ENCODE results near the gene SLC30A3. TPM values are rescaled to one million over a fixed set of nuclear protein-coding genes. Genes with fewer than 3 reads are reported as not detected.

SLC30A3 gene
- total RNA-seq, 1 donor from 2014 or later, result not detected

GRCh38 chr2:27241761-27242613 lies 20.9 kb downstream of the SLC30A3 start:
- no peak overlapping the region for H3K4me3 ChIP-seq (ENCODE audit: low read depth, low read length)
- TF ChIP-seq CTCF (conservative IDR thresholded peaks at IDR 0.05; ENCODE audit: low read depth, low read length), result no peak
- no peak for DNase-seq (ENCODE audit: low read depth)

- no peak overlapping the region for H3K4me3 ChIP-seq (ENCODE audit: low read depth, low read length)
- no peak for TF ChIP-seq CTCF (conservative IDR thresholded peaks at IDR 0.05; ENCODE audit: low read depth, low read length)
- DNase-seq (ENCODE audit: low read depth), result no peak
Measured at GRCh38 chr2:27240406-27240805, 22.4 kb downstream of the SLC30A3 start.

GRCh38 chr2:27238976-27239375 lies 23.9 kb downstream of the SLC30A3 start:
- H3K4me3 ChIP-seq (ENCODE audit: low read depth, low read length), result no peak overlapping the region
- no peak for TF ChIP-seq CTCF (conservative IDR thresholded peaks at IDR 0.05; ENCODE audit: low read depth, low read length)
- DNase-seq (ENCODE audit: low read depth), result no peak

- TF ChIP-seq CTCF (conservative IDR thresholded peaks at IDR 0.05; ENCODE audit: low read depth, low read length), result no peak
- H3K4me3 ChIP-seq (ENCODE audit: low read depth, low read length), result no peak overlapping the region
- no peak for DNase-seq (ENCODE audit: low read depth)
Measured at GRCh38 chr2:27237341-27237945, 25.4 kb downstream of the SLC30A3 start.

GRCh38 chr2:27236626-27237025 lies 26.2 kb downstream of the SLC30A3 start:
- no peak overlapping the region for H3K4me3 ChIP-seq (ENCODE audit: low read depth, low read length)
- no peak for DNase-seq (ENCODE audit: low read depth)
- no peak for TF ChIP-seq CTCF (conservative IDR thresholded peaks at IDR 0.05; ENCODE audit: low read depth, low read length)

GRCh38 chr2:27236136-27236535 lies 26.7 kb downstream of the SLC30A3 start:
- no peak for DNase-seq (ENCODE audit: low read depth)
- no peak overlapping the region for H3K4me3 ChIP-seq (ENCODE audit: low read depth, low read length)
- TF ChIP-seq CTCF (conservative IDR thresholded peaks at IDR 0.05; ENCODE audit: low read depth, low read length), result no peak

Data from epithelial cell of proximal tubule (primary cell).